ENCODE measurements around the gene LRRC45. TPM values are rescaled to one million over a fixed set of nuclear protein-coding genes. Genes with fewer than 3 reads are reported as not detected.

Gene LRRC45
- total and polyA plus RNA-seq, 9 of the 15 experiments (the other 6 are each of a cell fraction or from before 2014, with no cell fraction given), result 3.5 to 21.5 (median 11.2) TPM; not detected in 2

DNA sequence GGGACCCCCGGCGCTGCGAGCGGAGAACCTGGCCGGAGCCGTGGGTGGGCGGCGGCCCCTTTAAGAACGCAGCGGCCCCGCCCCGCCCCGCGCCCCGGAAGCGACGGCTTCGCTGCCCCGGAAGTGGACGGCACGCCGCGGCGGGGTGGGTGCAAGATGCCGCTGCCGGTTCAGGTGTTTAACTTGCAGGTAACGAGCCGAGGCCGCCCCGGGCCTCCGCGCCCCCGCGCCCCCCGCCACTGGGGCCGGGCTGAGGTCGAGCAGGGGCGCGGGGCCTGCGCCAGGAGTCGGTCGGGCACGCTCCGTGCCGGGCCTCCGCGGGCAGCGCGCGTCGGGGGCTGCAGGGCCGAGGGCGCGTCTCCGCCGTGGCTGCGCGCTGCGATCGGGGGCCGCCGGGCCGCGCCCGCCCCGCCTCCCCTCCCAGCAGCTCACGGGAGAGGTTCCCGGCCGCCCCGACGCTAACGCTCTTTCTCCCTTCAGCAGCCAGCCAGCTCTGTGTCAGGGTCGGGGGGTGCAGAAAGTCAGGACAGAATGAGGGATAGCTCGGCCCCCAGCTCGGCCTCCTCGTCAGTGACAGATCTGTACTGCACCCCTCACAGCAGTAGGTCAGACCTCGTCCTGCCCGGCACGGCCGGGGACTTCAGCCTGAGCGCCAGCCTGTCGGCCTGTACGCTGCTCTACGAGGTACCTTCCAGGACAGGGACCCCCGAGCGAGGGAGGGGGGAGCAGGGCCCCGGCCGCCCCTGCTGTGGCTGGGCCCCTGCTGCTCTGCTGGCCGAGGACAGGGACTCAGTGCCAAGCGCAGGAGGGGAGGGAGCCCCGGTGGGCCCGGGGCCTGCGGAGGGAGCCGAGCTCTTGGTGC is 28.9 kb downstream of the LRRC45 start, which contains the start of the genes GPS1 and RFNG:
Gene GPS1, plus strand, starts transcription at position 123 of the 862 bp plus-strand sequence. Its CDS starts 34 bp downstream, at position 157.
Gene RFNG, minus strand, starts transcription at position 36 of the 862 bp plus-strand sequence. CDS start 45 bp downstream, outside the sequence.
- Histone ChIP-seq H3K9ac (ENCODE audit: insufficient read depth in 1 of 2, low read depth in 2 of 2, low read length in 2 of 2) (peak within 1 kb of the TSS; percentile 80 to 97), H3K4me1 (replicated peaks in 1 of 2; ENCODE audit: control insufficient read depth in 2 of 2, insufficient read depth in 2 of 2, low read length in 2 of 2) (peaks cover 6 to 92% of the 10 kb centered on the region in 2 experiments; a peak in 3 of 5 replicates), H3K36me3 (ENCODE audit: control insufficient read depth, insufficient read depth, low read length) (peaks cover 75% of the 10 kb centered on the region; the same call in 2 of the 3 replicates), H3K4me3 (peak within 1 kb of the TSS; percentile 98), H3K27me3 (ENCODE audit: control insufficient read depth in 2 of 2, insufficient read depth in 2 of 2, low read length in 2 of 2) (no peaks in the 10 kb centered on the region), H3K27ac (ENCODE audit: extremely low read depth, low read depth, low read length) (peak within 1 kb of the TSS; percentile 68), H3K4me2 (ENCODE audit: insufficient read depth, low read length) (peak within 1 kb of the TSS; percentile 88), H3K9me1 (ENCODE audit: control insufficient read depth, insufficient read depth, low read length) (peaks cover 2% of the 10 kb centered on the region), H2AFZ (ENCODE audit: low read depth, low read length) (peak within 1 kb of the TSS; percentile 45), H3K79me2 (ENCODE audit: control insufficient read depth, insufficient read depth, low read length) (peaks cover 28% of the 10 kb centered on the region), H4K20me1 (replicated peaks; ENCODE audit: control insufficient read depth, insufficient read depth, low read length) (0 out of 2 replicates have a peak, but pooled peaks cover 9% of the 10 kb centered on the region), H3K9me3 (replicated peaks; ENCODE audit: control insufficient read depth, insufficient read depth, low read depth, low read length) (no peaks in the 10 kb centered on the region)
- FAIRE-seq (no peak), DNase-seq (ENCODE audit: extremely low read depth in 1 of 4, low spot score in 3 of 4) (peak; percentile 85 to 88 (median 86)), ATAC-seq (peak; percentile 87)
- BruUV-seq (replicated peaks), result no TSS peak
- ChIA-PET CTCF (ENCODE audit: low intra/inter-chr PET ratio) (no interaction called here), POLR2A (interaction anchor here (0.6 to 1.8 kb wide), 4 partner anchors 11 to 161 kb away, joined by 3 to 7 read pairs (median 3); no protein-coding TSS in a partner anchor)
- WGBS (ENCODE audit: insufficient coverage, low coverage, missing lambda C conversion rate), result under 1% methylated on average over 49 of the region's 94 CpGs
- in situ Hi-C loops (cut with MboI), result no loop called here
- intact Hi-C loops (cut with micrococcal nuclease), result no loop called here
- peak; percentile 38 for TF ChIP-seq TAF1 (IDR thresholded peaks at IDR 0.05; ENCODE audit: control insufficient read depth, extremely low read depth, insufficient read depth, low read length, severe bottlenecking)
- TF ChIP-seq ZNF57 (CRISPR knock-in tag; IDR thresholded peaks at IDR 0.05), result no peak
- TF ChIP-seq ZBED1 (IDR thresholded peaks at IDR 0.05), result no peak
- peak; percentile 72 for TF ChIP-seq RBBP5 (IDR thresholded peaks at IDR 0.05; ENCODE audit: borderline replicate concordance, insufficient read depth, low read length, poor library complexity, severe bottlenecking)
- peak; percentile 95 for TF ChIP-seq NR2C1 (IDR thresholded peaks at IDR 0.05)
- peak; percentile 96 for TF ChIP-seq NR2C1 (tag; IDR thresholded peaks at IDR 0.05)
- TF ChIP-seq SIN3B (IDR thresholded peaks at IDR 0.05; ENCODE audit: low read depth), result peak; percentile 93
- TF ChIP-seq GABPA (tag; conservative IDR thresholded peaks at IDR 0.05; ENCODE audit: low read depth), result peak; percentile 99
- peak; percentile 87; the same call in 1 of the 2 replicates for TF ChIP-seq GATAD2B (IDR thresholded peaks at IDR 0.05; ENCODE audit: borderline replicate concordance)
- peak; percentile 70 to 72 for TF ChIP-seq MAZ (CRISPR knock-in tag; conservative IDR thresholded peaks at IDR 0.05 in 1 of 2, IDR thresholded peaks at IDR 0.05 in 1 of 2)
- TF ChIP-seq MECOM (CRISPR knock-in tag; IDR thresholded peaks at IDR 0.05), result no peak
- no peak for TF ChIP-seq GABPB2 (CRISPR knock-in tag; conservative IDR thresholded peaks at IDR 0.05)
- peak; percentile 28 for TF ChIP-seq ZFX (CRISPR knock-in tag; IDR thresholded peaks at IDR 0.05)
- peak; percentile 22 for TF ChIP-seq KDM5B (IDR thresholded peaks at IDR 0.05; ENCODE audit: insufficient replicate concordance, low read depth, low read length)
- TF ChIP-seq GMEB1 (CRISPR knock-in tag; IDR thresholded peaks at IDR 0.05), result peak; percentile 82
- no peak for TF ChIP-seq FOXM1 (IDR thresholded peaks at IDR 0.05; ENCODE audit: low read depth)
- 0 out of 2 replicates have a peak, but pooled peaks have one; percentile 42 for TF ChIP-seq FOXM1 (CRISPR knock-in tag; IDR thresholded peaks at IDR 0.05; ENCODE audit: low read depth)
